Left cardiac atrium (tissue), 4 donors: Measurements from ENCODE around the gene CDK14. TPM values are rescaled to one million over a fixed set of nuclear protein-coding genes. Genes with fewer than 3 reads are reported as not detected.
"Not testable (repeated sequence)": the region's sequence is repeated elsewhere in the genome, so short reads cannot be mapped to it uniquely, and the experiment has no call there.

Source experiments
- ATAC-seq, 2 donors: fragments of 200-7000 bp; cut with Tn5 transposase; one replicate each; pipeline ENCODE4 v1.9.1; 2020; ENCODE audit warnings: mild to moderate bottlenecking in 2 of 2, moderate library complexity in 2 of 2
- DNase-seq: peaks from one replicate; pipeline ENCODE4 v3.0.0-alpha.2; 2020
- intact Hi-C, 2 donors: fragments of 100-400 bp; cut with DNase I; formaldehyde crosslinking; loops; one replicate each; pipeline versions ENCODE4 v1.14.1 to v1.15.1; 2022 to 2023
- total RNA-seq, 2 donors: library from RNA; stranded (reverse); fragmentation: NEBNext Ultra II Directional; extraction: Animal tissue kit (Norgen Biotek cat#: 25700); gene quantifications; one replicate each; pipeline ENCODE4 v1.2.1, GENCODE V29; 2021
- donor health status: DM: no; HTN: yes; CAD: no.
- donor health status: DM: no; HTN: yes; CAD: no; lungs with severe emphysema.
- donor health status: DM: yes; HTN: yes; CAD: no.
- donor health status: Dilated cardiomyopathy.

CDK14 gene
- total RNA-seq, 2 donors from 2014 or later = 35.9 to 53.5 TPM

DNA sequence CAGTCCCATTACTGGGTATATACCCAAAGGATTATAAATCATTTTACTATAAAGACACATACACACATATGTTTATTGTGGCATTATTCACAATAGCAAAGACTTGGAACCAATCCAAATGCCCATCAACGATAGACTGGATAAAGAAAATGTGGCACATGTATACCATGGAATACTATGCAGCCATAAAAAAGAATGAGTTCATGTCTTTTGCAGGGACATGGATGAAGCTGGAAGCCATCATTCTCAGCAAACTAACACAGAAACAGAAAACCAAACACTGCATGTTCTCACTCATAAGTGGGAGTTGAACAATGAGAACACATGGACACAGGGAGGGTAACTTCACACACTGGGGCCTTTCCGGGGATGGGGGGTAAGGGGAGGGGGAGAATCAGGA, 219.4 kb downstream of the CDK14 start:
- not testable (repeated sequence) for DNase-seq, ATAC-seq

DNA sequence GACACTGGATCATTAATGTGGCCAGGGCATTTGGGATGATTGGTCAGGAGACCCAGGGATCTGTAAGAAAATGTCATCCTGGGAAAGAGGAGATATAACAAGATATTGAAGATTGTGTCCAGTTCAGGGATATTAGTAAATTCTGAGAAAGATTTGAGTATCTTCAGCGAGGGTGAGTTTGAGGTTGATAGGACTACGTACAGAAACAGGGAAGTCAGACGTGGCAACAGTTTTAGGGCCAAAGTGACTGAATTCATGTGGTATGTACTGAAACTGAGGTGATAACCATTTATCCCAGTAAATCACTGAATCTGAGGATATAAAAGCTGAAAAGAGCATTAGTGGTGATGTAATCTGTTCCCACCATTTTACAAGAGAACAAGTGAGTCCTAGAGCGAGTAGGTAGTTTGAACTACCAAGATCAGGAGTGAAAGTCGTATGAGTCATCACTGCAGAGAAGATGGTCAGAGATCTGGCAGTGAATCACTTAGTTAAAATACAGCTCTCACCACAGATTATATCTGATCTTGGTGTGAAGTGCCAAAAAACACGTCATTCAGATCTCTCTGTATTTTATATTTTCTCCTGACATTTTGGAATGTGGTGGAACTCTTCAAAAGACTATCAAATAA, 220.5 kb downstream of the CDK14 start:
- DNase-seq = no peak
- intact Hi-C loops = no loop called here
- ATAC-seq = peak; percentile 27 to 98

More for the DNA sequence above, 219.4 kb downstream of the CDK14 start:
- intact Hi-C loops = not testable (repeated sequence)

DNA sequence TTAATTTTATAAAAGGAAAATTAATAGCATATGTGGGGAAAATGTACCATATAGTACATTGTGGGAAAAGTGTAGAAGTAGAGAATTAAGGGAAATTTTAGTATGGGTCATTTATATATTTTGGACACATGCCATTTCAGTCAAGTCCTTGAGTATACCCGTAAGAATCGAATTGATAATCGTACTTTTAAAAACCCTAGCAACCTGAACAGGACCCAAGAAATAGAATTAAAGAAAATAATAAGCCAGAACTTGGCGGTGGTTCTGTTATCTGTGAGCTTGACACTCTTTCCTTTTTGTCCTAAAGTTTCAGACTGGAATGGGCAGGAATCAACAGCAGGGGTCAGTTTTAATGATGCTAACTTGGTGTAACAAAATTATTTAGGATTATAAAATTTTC, 221.0 kb downstream of the CDK14 start:
- intact Hi-C loops = no loop called here
- no peak for DNase-seq
- ATAC-seq = peak in 1 of 2 donors; percentile 8

DNA sequence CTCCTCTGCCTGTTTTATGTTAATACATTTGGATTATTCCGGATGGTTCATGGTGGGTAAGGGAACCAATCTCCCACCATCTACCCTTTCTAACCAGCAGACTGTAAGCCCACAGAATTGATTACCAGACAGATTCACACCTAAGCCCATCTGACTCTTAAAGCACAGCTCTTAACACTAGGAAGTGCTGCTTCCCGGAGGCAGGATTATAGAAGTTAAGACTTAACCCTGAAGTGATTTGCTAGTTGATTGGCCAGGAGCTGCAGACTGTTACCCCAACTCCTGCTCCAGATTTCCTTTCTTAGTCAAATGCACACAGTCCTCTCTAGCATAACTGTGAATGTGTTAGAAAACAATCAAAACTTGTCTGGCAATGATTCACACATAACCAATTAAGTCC, 221.7 kb downstream of the CDK14 start:
- ATAC-seq (peak in 1 of 2 donors; percentile 23), DNase-seq (no peak)
- intact Hi-C loops = no loop called here

DNA sequence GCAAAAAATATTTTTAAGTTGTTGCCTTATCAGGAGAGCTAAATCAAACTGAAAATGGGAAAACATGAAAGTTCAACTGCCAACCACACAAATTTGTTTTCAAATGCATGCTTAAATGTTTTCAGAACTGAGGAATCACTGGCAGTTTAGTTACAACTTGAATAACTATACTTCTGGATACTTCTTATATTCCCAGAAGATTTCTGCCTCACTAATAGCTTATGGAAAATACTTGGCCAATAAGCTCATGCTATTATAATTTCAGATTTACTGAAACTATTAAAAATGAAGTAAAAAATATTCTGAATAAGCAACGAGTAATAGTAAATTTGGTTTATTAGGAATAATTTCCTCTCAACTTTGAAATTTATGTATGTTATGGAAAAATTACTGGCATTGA, 222.2 kb downstream of the CDK14 start:
- ATAC-seq (no peak), DNase-seq (no peak)
- intact Hi-C loops = no loop called here

DNA sequence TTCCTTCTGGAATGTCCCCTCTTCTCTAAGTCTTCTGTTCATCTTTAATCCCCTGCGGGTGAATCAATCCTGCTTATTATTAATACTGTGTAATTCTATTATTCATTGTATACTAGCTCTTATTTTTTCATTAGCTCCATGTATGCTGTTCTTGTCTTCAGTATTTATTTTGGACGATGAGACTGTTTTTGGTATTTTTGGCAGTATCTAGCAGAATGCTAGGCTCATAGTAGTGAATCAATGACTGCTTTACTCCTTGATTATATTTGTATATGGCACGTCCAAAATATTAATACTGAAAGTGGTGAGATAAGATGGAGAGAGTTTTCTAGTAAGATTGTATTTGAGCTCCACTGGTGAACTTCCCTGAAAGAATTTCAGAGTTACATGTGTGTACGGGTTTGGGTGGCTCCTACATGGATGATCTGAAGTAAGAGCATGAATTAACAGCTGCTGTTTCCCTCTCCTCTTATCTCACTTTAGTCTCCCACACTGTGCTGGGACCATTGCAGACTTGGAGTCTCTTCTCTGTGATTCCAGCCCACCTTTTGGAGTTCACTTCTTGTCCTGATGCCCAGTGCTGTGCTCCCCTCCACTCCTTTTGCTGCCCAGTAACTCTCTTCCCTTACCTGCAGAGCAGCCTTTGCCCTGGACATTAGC, 226.0 kb downstream of the CDK14 start:
- ATAC-seq (peak in 1 of 2 donors; percentile 49), DNase-seq (no peak)
- intact Hi-C loops = no loop called here

DNA sequence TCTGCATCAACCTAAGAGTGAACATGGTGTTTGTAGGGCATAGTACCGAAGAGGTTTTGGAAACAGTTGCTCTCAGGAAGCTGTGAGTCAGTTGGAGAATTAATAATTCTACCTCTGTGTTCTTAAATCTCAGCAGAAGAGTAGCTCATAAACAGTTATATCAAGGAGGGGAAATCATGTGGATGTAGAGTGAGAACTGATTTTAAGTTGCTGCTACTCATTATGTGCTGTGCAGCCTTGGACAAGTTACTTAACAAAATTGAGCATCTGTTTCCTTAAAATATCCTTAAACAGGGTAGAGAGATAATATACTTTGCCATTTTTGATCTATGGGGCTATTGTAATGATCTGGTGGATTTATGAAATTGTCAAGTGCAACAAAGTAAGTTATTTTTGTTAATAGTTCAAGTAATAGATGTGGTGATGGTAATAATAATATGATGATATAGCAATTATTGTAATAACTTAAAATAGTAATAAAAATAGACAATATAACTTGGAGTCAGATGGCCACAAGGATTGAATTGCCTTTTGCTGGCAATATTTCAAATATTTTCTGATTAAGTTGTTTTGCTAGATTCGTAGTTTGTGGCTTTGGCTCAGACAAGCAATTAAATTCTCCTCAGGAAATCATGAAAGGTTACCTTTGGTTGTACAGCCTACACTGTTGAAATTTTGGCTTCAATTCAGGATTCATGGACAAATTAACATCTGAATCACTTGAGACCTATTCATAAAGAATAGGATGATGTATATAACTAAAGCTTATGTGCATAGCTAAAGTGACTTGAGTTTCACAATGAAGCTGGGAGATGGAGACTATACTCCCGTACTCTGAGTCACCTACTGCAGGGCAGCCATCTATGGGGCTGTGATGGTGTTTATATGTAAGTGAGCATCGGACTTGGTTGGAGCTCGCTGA, 228.5 kb downstream of the CDK14 start:
- intact Hi-C loops = no loop called here
- DNase-seq (no peak), ATAC-seq (peak in 1 of 2 donors; percentile 44)

DNA sequence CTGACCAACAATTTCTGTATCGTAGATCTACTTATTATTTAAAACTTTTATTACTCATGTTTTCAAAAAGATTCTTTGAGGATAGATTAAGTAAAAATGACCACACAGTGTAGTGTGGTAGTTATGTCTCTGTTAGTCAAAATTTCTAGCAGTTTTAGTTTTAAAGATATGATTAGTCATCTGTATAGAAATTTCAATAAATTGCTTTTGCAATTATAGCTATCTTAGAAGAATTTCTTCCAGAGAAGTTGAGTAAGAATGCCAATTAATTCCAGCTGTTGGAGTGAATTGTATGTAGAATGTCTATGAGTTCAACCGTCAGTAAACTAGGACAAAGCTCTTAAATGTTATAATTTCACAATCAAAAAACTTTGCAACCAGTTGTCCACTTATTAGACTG, 229.7 kb downstream of the CDK14 start:
- intact Hi-C loops = no loop called here
- ATAC-seq (peak; percentile 27 to 69), DNase-seq (no peak)

DNA sequence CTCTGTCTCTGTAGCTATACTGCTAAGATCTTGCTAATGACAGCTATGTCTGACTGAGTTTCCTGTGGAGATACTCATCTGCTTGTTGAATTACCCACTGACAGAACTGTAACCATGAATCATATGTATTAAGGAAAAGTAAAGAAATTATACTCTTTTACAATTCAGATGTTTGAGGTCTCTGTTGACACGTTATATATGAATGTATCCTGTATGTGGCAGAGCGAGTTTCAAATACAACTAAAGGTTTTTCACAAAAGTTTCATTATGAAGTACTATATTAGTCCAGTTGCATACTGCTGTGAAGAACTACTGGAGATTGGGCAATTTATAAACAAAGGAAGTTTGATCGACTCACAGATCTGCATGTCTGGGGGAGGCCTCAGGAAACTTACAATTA, 232.5 kb downstream of the CDK14 start:
- intact Hi-C loops = no loop called here
- no peak for DNase-seq
- ATAC-seq = no peak

DNA sequence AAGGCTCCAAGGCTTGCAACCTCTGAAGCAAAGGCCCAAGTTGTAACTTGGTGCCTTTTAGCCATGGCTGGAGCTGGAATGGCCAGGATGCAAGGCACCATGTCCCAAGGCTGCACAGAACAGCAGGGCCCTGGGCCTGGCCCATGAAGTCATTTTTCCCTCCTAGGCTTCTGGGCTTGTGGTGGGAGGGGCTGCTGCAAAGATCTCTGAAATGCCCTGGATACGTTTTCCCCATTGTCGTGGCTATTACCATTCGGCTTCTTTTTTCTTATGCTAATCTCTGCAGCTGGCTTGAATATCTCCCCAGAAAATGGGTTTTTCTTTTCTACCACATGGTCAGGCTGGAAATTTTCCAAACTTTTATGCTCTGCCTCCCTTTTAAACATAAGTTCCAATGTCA, 234.2 kb downstream of the CDK14 start:
- DNase-seq (no peak), ATAC-seq (no peak)
- intact Hi-C loops = no loop called here

DNA sequence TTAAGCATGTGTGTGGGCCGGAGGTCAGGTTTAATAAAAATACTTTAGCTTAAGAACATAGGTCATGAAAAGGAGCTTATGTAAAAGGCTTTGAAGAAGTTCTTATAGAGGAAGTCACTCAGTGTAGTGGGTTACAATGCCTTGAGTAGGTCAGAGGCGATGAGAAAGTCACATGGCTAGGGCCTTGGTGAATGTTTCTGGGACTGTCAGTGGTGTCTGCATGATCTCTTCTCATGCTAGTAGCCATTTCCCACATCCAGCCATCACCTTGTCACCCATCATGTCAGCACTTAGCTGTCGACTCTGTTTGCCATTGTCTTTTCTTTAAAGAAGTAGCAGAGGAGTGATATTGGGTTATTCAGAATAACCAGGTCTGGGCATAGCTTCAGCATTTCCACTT, 236.6 kb downstream of the CDK14 start:
- DNase-seq (peak; percentile 22), ATAC-seq (peak; percentile 87 to 92)
- intact Hi-C loops = no loop called here

DNA sequence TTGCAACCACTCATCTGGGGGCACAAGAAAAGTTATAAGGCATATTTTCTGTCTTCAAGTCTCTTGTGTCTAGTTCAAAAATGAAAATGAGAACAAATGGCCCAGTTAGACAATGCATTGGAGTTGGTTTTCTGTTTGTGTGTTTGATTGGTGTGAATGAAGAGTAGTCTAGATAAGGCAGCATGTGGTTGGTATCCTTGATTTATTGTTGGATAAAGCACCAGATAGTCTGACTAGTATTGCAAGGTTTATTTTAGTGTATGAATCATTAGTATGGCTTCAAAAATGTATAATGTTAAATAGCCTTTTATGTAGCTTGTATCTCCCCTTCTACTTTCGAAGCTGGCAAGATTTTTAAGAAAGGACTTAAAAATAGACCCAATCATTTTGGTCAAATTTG, 237.3 kb downstream of the CDK14 start:
- DNase-seq (no peak), ATAC-seq (no peak)
- intact Hi-C loops = no loop called here

DNA sequence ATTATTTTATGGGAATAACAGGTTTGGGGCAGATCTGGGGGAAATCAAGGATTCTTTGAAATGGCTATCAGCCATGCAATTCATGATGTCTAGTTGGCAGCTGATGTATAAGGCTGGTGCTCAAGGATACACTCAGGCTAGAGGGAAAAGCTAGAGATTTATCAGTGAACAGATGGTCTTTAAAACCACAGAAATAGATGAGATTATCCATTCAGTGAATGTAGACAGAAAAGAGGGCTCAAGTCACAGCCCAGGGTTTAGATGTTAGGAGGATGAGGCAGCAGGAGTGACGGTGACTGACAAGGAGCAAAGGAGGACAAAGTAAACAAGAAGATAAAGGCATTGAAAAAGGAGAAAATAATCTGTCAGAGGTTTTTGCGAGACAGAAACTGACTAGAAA, 238.7 kb downstream of the CDK14 start:
- ATAC-seq = no peak
- DNase-seq = no peak
- intact Hi-C loops = no loop called here

DNA sequence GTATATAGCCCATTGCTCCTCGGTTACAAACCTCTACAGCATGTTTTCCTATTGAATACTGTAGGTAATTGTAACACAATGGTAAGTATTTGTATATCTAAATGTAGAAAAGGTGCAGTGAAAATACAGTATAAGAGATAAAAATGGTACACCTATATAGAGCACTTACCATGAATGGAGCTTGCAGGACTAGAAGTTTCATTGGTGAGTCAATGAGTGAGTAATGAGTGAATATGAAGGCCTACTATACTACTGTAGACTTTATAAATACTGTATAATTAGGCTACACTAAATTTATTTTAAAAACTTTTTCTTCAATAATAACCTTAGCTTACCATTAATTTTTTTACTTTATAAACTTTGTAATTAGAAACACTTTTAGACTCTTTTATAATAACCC, 239.7 kb downstream of the CDK14 start:
- ATAC-seq (no peak), DNase-seq (no peak)
- intact Hi-C loops = no loop called here

DNA sequence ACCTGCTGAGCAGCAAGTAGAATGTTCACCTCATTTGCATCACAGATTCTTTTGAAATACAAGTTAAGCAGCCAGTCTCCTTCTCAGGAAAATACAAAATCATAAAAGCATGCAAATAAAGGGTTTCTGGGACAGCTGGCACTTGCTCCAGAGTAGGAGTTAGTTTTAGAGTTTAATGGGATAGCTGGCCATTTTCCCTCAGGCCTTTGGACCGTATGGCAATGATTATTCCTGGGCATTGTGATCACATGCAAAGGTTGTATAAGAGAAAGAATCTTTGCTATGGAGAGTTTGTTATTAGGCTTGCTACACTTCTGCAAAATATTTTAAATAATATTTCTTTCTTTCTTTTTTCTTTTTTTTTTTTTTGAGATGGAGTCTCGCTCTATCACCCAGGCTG, 240.8 kb downstream of the CDK14 start:
- intact Hi-C loops = no loop called here
- no peak for ATAC-seq

DNA sequence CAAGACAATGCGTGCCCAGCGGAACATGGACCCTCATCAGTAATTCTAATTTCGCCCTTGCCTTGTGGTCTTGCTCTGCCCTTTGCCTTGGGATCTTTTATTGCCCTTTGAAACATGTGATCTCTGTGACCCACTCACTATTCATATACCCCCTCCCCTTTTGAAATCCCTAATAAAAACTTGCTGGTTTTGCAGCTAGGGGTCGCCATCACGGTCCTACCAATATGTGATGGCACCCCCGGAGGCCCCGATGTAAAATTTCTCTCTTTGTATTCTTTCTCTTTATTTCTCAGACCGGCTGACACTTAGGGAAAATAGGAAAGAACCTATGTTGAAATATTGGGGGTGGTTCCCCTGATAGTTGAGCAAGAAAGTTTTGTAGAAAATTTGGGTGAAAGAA, 242.7 kb downstream of the CDK14 start:
- intact Hi-C loops = no loop called here
- ATAC-seq (no peak), DNase-seq (no peak)

More for the DNA sequence above, 240.8 kb downstream of the CDK14 start:
- DNase-seq = no peak

DNA sequence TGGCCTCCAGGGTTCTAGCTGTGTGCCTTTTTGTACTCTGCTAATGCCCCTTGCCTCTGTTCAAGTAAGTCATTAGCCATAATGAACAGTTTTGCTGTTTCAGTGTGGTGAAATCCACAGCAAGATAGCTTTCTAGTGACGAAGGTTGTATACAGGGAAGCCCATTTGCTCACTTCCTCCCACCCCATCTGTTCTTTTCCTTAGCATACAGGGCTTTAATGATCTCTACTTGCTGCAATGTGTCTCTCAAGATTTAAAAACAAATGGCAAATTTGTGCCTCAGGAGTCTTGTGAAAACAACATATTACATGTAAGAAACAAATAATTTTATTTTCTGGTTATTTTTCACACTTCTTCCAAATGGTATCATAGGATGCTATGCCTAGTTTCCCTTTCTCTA, 243.2 kb downstream of the CDK14 start:
- DNase-seq (no peak), ATAC-seq (no peak)
- intact Hi-C loops = no loop called here

DNA sequence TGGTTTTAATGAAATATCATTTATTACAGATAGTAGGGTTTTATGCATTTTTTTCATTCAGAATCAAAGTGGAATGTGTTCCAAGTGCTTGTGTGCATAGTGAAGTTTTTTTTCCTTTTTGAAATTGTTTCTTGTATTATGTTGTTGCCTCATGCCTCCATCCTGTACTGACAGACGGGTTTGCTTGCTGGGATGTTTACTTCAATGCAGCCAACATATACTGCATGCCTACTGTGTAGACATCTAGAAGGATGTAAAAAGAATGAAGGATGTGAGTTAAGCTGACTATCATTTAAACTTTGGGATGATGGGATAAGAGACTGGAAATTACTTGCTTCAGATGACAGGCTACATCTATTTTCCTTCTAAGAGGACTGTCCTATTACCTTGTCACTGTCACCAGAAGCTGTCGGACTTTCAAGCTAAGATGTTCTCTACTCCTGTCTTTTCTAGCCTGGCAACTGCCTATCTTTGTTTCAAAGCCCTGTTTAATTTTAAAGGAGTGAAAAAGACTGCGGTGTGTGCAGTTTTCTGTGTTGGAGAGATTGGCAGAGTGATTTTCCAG, 243.7 kb downstream of the CDK14 start:
- DNase-seq (no peak), ATAC-seq (no peak)
- intact Hi-C loops = no loop called here

DNA sequence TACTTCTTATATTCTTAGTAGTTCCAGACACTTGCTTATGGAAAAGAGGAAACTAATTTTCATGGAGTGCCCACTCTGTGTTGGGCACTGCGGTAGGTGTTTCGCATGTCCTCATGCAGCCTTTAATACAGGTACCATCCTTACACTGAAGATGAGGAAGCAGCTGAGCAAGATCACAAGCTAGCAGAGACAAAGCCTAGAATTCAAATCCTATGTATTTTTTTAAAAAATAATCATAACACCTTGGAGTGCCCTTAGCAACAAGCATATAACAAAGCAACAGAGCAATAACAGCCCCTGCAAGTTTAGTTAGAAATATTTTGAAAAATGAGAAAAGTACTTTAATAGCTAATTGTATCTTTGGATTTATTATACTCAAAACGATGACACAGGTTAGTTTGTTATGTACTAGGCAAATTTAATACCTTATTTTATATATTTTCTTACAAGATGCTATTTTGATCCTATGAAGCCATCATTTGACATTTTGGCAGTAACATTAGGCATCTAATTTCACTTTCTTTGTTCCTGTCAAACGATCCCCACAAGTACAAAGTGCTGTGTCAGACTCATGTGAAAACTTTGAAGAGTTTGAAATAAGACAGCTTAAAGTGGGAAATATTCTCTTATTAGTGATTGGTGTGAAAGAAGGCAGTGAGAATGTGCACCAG, 245.8 kb downstream of the CDK14 start:
- ATAC-seq (no peak), DNase-seq (no peak)
- intact Hi-C loops = no loop called here
